ENCODE results near the gene MYCBP2. TPM values are rescaled to one million over a fixed set of nuclear protein-coding genes. Genes with fewer than 3 reads are reported as not detected.

The MYCBP2 gene
- total and polyA plus RNA-seq, 2 donors (not counting 1 experiment from before 2014, with no cell fraction given): 32.5 to 95.9 TPM

DNA sequence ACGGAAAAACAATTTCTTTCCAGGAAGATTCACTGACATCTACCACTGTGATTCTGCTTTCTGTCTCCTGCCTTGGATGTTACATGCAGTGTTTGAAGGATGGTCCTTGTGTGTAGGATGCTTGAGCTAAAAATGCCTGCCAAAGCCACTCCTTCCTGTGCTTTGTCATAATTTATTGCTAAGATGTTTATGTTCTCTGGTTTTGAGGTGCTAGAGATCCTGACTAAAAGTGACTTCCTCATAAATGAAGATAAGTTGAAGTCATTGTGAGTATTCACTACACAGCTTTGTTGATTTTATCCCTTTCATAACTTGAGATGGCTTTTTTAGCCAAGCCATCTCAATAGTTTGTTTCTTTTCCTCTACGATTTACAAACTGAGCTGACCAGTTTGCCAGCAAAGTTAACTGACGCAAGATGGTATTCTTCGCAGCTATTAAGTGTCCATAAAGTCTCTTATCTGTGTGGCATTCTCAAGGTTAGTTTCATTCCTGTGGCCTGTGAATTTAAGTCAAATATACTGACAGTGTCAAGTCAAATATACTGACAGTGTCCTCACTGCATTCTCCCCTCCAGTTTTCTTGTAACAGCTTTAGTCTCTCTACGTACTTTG, 284.2 kb downstream of the MYCBP2 start:
- no peak overlapping the region for H3K27ac ChIP-seq (ENCODE audit: insufficient read depth, low read length)
- H3K9me3 ChIP-seq (ENCODE audit: control insufficient read depth, insufficient read depth, low read depth, low read length): no peaks in the 10 kb centered on the region
- peaks cover 3% of the 10 kb centered on the region for H3K36me3 ChIP-seq (ENCODE audit: control insufficient read depth, insufficient read depth, low read length)
- H3K27me3 ChIP-seq (ENCODE audit: control insufficient read depth, insufficient read depth, low read length): no peaks in the 10 kb centered on the region
- H3K4me3 ChIP-seq (replicated peaks in 1 of 4; ENCODE audit: control extremely low read depth in 1 of 4, insufficient read depth in 1 of 4, low read depth in 3 of 4, low read length in 4 of 4): no peak overlapping the region
- H3K4me2 ChIP-seq (ENCODE audit: extremely low read depth, insufficient read depth, low read length): no peak overlapping the region
- H3K79me2 ChIP-seq (ENCODE audit: control insufficient read depth, insufficient read depth, low read length): no peaks in the 10 kb centered on the region
- no peak overlapping the region for H3K9ac ChIP-seq (ENCODE audit: insufficient read depth, low read length)
- H2AFZ ChIP-seq (ENCODE audit: low read length): no peak overlapping the region
- TF ChIP-seq CTCF (conservative IDR thresholded peaks at IDR 0.05 in 1 of 2, IDR thresholded peaks at IDR 0.05 in 1 of 2; ENCODE audit: low read depth in 1 of 2, low read length in 2 of 2) (no peak), EZH2 (IDR thresholded peaks at IDR 0.05; ENCODE audit: low read length, missing control alignments) (no peak)
- no peaks in the 10 kb centered on the region for H3K4me1 ChIP-seq (ENCODE audit: control insufficient read depth, extremely low read depth, insufficient read depth, low read length)
- DNase-seq (ENCODE audit: low read depth in 2 of 2): peak in 1 of 2 donors; percentile 11
- H4K20me1 ChIP-seq (ENCODE audit: control insufficient read depth, extremely low read depth, insufficient read depth, low read length): no peaks in the 10 kb centered on the region

GRCh38 chr13:77040835-77041234, 286.1 kb downstream of the MYCBP2 start:
- DNase-seq (ENCODE audit: low read depth in 2 of 2): no peak
- Histone ChIP-seq H3K4me2 (ENCODE audit: extremely low read depth, insufficient read depth, low read length) (no peak overlapping the region), H3K4me3 (replicated peaks in 1 of 4; ENCODE audit: control extremely low read depth in 1 of 4, insufficient read depth in 1 of 4, low read depth in 3 of 4, low read length in 4 of 4) (no peak overlapping the region), H3K9me3 (ENCODE audit: control insufficient read depth, insufficient read depth, low read depth, low read length) (no peaks in the 10 kb centered on the region), H4K20me1 (ENCODE audit: control insufficient read depth, extremely low read depth, insufficient read depth, low read length) (no peaks in the 10 kb centered on the region), H2AFZ (ENCODE audit: low read length) (no peak overlapping the region), H3K79me2 (ENCODE audit: control insufficient read depth, insufficient read depth, low read length) (no peaks in the 10 kb centered on the region), H3K9ac (ENCODE audit: insufficient read depth, low read length) (no peak overlapping the region), H3K4me1 (ENCODE audit: control insufficient read depth, extremely low read depth, insufficient read depth, low read length) (no peaks in the 10 kb centered on the region), H3K27ac (ENCODE audit: insufficient read depth, low read length) (no peak overlapping the region), H3K36me3 (ENCODE audit: control insufficient read depth, insufficient read depth, low read length) (peaks cover 3% of the 10 kb centered on the region), H3K27me3 (ENCODE audit: control insufficient read depth, insufficient read depth, low read length) (no peaks in the 10 kb centered on the region)
- no peak for TF ChIP-seq EZH2 (IDR thresholded peaks at IDR 0.05; ENCODE audit: low read length, missing control alignments)
- no peak for TF ChIP-seq CTCF (conservative IDR thresholded peaks at IDR 0.05 in 1 of 2, IDR thresholded peaks at IDR 0.05 in 1 of 2; ENCODE audit: low read depth in 1 of 2, low read length in 2 of 2)

- Histone ChIP-seq H3K4me2 (ENCODE audit: extremely low read depth, insufficient read depth, low read length) (no peak overlapping the region), H3K36me3 (ENCODE audit: control insufficient read depth, insufficient read depth, low read length) (peaks cover 1% of the 10 kb centered on the region)
Measured at GRCh38 chr13:77040076-77040475, 286.8 kb downstream of the MYCBP2 start.

More at GRCh38 chr13:77040076-77040475, 286.8 kb downstream of the MYCBP2 start:
- no peaks in the 10 kb centered on the region for H3K27me3 ChIP-seq (ENCODE audit: control insufficient read depth, insufficient read depth, low read length)
- H3K4me1 ChIP-seq (ENCODE audit: control insufficient read depth, extremely low read depth, insufficient read depth, low read length): no peaks in the 10 kb centered on the region
- H3K9me3 ChIP-seq (ENCODE audit: control insufficient read depth, insufficient read depth, low read depth, low read length): no peaks in the 10 kb centered on the region
- no peaks in the 10 kb centered on the region for H3K79me2 ChIP-seq (ENCODE audit: control insufficient read depth, insufficient read depth, low read length)
- no peak overlapping the region for H3K9ac ChIP-seq (ENCODE audit: insufficient read depth, low read length)
- H2AFZ ChIP-seq (ENCODE audit: low read length): no peak overlapping the region
- no peak for DNase-seq (ENCODE audit: low read depth in 2 of 2)
- H4K20me1 ChIP-seq (ENCODE audit: control insufficient read depth, extremely low read depth, insufficient read depth, low read length): no peaks in the 10 kb centered on the region
- no peak overlapping the region for H3K27ac ChIP-seq (ENCODE audit: insufficient read depth, low read length)
- no peak overlapping the region for H3K4me3 ChIP-seq (replicated peaks in 1 of 4; ENCODE audit: control extremely low read depth in 1 of 4, insufficient read depth in 1 of 4, low read depth in 3 of 4, low read length in 4 of 4)
- TF ChIP-seq EZH2 (IDR thresholded peaks at IDR 0.05; ENCODE audit: low read length, missing control alignments): no peak
- TF ChIP-seq CTCF (conservative IDR thresholded peaks at IDR 0.05 in 1 of 2, IDR thresholded peaks at IDR 0.05 in 1 of 2; ENCODE audit: low read depth in 1 of 2, low read length in 2 of 2): no peak

All from fibroblast of lung (primary cell).